NCI-H1105 treated with DMSO at 0.1 percent for 48 hours (cell line): Measurements from ENCODE around the gene IL17B.

Experiments used
- DNase-seq: peaks from one replicate; lab custom pipeline; 2025; lab: John Stamatoyannopoulos, UW

IL17B gene

DNA sequence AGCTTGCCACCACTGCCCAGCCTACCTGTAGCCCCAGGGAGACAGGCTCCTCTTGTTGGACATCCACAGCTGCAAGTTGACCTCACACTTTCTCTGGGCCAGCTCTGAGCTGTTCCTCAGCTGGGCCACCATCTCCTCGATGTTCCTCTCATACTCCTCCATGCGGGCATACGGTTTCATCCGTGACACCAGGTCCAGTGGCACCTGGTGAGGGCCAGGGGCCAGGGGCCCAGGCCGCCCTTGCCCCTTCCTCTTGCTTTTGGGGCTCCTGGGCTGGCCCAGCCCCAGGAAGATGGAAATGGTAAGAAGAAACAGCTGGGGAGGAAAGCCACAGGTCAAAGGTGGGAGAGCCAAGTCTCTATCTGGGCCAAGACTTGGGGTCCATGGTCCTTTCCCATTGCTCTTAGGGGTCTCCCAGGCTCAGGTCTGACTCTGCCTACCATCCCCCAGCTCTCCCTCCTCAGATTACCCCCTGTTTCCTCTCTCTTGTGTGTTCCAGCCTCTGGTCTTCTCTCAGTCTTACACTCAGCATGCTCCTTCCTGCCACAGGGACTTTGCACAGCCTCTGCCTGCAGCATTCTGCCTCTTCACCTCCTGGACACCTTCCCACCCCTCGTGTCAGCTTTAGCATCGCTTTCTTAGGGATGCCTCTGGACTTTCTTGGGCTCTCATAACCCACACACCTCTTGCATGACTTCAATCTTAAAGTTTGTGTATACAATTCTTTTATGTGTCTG is 2.2 kb downstream of the IL17B start:
- no peak for DNase-seq

- DNase-seq, result no peak
These were observed 3.0 kb downstream of the IL17B start for GRCh38 chr5:149376104-149376503.

DNA sequence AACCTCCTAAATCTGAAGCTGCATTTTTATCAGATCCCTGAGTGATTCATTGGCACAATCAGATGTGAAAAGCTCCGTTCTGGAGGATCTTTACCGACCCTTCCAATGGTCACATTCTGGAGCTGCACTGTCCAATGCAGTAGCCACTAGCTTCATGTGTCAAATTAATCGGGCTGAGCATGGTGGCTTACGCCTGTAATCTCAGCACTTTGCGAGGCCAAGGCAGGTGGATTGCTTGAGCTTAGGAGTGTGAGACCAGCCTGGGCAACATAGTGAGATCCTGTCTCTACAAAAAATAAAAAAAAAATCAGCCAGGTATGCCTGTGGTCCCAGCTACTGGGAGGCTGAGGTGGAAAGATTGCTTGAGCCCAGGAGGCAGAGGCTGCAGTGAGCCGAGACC is 3.7 kb downstream of the IL17B start:
- DNase-seq, result no peak

- DNase-seq, result no peak
These were observed 4.3 kb downstream of the IL17B start for GRCh38 chr5:149374801-149375200.

DNA sequence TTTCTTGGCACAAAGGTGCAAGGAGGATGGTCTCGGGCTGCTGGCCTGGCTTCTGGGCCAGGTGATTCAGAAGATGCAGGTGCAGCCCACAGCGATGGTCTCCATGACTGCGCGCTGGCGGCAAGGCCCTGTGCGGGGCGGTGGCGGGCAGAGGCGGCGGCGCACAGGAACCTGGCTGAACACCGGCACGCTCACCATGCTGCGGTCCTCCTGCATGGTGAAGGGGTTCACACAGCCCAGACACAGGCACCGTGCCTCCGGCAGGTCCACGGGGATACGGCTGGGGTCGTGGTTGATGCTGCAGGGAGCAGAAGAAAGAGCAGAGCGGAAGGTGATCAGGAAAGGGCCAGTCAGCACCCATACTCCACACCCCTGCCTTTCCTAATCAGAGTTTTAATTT is 4.8 kb downstream of the IL17B start:
- no peak for DNase-seq

- no peak for DNase-seq
These were observed 6.2 kb downstream of the IL17B start for GRCh38 chr5:149372932-149373331.

GRCh38 chr5:149372076-149372795 is 6.9 kb downstream of the IL17B start:
- DNase-seq, result no peak

DNA sequence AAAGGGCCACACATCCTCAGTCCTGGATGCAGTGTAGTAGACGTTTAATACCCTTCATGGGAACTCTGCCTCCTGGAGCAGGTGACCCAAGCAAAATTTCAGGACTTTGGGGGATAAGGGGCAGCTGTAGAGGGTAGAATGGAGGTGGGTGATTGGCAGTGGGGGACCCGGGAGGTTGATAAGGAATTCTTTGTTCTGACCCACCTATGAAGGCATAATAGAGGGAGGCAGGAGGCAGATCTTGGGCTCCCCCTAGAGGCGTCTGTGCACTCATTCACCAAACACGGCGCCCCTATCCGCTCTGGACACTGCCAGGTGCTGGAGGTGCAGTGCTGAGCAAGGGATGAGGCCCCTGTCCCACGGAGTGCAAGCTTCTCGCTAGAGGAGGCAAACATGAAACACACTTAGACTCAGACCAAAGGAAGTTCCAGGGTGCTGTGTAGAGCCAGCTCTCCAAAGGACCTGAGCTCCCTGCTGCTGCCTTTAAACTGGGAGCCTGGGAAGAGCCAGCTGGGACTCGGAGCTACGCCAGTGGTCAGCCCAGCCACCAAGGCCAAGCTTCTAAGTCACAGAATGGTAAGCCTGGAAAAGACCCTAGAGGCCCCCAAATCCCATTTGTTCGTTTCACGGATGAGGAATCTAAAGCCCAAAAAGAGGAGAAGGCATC is 7.7 kb downstream of the IL17B start:
- peak; percentile 46 for DNase-seq

GRCh38 chr5:149370878-149371277 is 8.2 kb downstream of the IL17B start:
- no peak for DNase-seq

DNA sequence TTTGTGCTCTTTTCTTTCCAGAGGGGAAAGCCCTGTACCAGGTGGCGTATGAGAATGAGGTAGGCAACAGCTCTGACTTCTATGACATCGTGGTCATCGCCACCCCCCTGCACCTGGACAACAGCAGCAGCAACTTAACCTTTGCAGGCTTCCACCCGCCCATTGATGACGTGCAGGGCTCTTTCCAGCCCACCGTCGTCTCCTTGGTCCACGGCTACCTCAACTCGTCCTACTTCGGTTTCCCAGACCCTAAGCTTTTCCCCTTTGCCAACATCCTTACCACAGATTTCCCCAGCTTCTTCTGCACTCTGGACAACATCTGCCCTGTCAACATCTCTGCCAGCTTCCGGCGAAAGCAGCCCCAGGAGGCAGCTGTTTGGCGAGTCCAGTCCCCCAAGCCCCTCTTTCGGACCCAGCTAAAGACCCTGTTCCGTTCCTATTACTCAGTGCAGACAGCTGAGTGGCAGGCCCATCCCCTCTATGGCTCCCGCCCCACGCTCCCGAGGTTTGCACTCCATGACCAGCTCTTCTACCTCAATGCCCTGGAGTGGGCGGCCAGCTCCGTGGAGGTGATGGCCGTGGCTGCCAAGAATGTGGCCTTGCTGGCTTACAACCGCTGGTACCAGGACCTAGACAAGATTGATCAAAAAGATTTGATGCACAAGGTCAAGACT is 11.0 kb downstream of the IL17B start:
- DNase-seq, result no peak

- DNase-seq, result peak; percentile 27
These were observed 11.7 kb downstream of the IL17B start for GRCh38 chr5:149367249-149367971.

- DNase-seq, result no peak
These were observed 12.8 kb downstream of the IL17B start for GRCh38 chr5:149366169-149366729.

GRCh38 chr5:149365418-149365817 is 13.7 kb downstream of the IL17B start:
- DNase-seq, result no peak

DNA sequence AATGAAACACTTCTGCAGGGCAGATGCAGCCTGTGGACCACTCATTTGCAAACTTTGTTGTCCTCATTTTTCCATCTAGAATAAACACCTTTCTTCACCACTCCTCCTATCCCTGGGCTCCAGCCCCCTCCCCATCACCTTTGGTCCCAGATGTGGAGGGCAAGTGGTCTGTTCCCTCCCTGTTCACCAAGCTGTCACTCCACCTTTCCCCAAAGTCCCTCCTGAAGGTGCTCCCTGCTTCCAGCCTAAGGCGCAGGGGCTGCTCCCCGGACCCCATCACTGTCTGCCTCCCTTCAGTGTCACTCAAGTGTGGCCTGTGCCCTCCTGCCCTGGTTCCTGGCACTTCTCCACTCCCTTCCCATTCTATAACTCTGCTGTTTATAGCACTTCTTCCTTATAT is 14.4 kb downstream of the IL17B start:
- no peak for DNase-seq

GRCh38 chr5:149363936-149364335 is 15.2 kb downstream of the IL17B start:
- DNase-seq, result no peak

GRCh38 chr5:149363358-149363757 is 15.7 kb downstream of the IL17B start:
- DNase-seq, result no peak

- no peak for DNase-seq
These were observed 16.6 kb downstream of the IL17B start for GRCh38 chr5:149362541-149362940.

- no peak for DNase-seq
These were observed 18.8 kb downstream of the IL17B start for GRCh38 chr5:149360272-149360671.

- DNase-seq, result no peak
These were observed 20.1 kb downstream of the IL17B start for GRCh38 chr5:149358868-149359495.

DNA sequence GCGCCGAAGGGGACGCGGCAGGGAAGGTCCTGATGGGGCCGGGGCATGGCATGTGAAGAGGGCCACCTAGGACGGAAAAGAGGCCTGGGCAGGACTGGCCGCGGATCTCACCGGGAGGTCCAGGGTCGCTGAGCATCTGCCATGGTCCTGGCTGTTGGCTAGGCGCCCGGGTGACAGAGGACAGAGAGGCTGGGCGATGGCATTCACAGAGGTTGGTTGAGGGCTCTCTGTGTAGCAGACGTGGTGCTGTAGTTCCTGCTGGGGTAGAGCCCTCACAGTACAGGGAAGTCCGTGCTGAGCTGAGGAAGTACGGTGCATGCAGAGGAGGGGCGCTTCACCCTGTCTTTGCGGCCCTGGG is 20.8 kb downstream of the IL17B start:
- peak; percentile 33 for DNase-seq
